ENCODE results near the gene DHCR24.

GRCh38 chr1:54885807-54886723, 930 bp downstream of the DHCR24 start:
- no peak for TF ChIP-seq POLR2AphosphoS5 (IDR thresholded peaks at IDR 0.05)
- no peak for TF ChIP-seq CTCF (IDR thresholded peaks at IDR 0.05)
